K562 (cell line): Measurements from ENCODE around the gene PXN. TPM values are rescaled to one million over a fixed set of nuclear protein-coding genes. Genes with fewer than 3 reads are reported as not detected.

Experiments used
- BDP1 ChIP-seq: IDR thresholded peaks from 3 replicates; pipeline ENCODE4 v1.6.1; 2011; ENCODE audit not compliant: insufficient read length, insufficient read depth
- BRCA1 ChIP-seq, 2 experiments: fragments of 450-650 bp in 1 of 2; sonication (generic) in 1 of 2; formaldehyde crosslinking in 1 of 2; IDR thresholded peaks; 2 replicates each; pipeline versions ENCODE4 v1.5.0 to v1.6.1; 2017 to 2020; ENCODE audit warnings: mild to moderate bottlenecking in 1 of 2, missing genetic modification reagents in 1 of 2
- CCAR2 ChIP-seq: fragments of 200-400 bp; formaldehyde crosslinking; IDR thresholded peaks from 2 replicates; pipeline ENCODE4 v1.6.1; 2017; ENCODE audit warnings: mild to moderate bottlenecking, low read depth, low read length
- CEBPG ChIP-seq, 3 experiments: fragments of 200-800 bp in 1 of 3; sonication (Bioruptor generic) in 1 of 3; sonication (generic) in 1 of 3; formaldehyde crosslinking in 1 of 3; IDR thresholded peaks in 2 of 3; conservative IDR thresholded peaks in 1 of 3; 2 replicates each; pipeline versions ENCODE4 v1.6.1 to v1.8.0; 2016 to 2022; ENCODE audit warnings: missing compliant biosample characterization in 2 of 3, missing genetic modification characterization in 2 of 3, mild to moderate bottlenecking in 1 of 3, missing genetic modification reagents in 1 of 3
- CHD2 ChIP-seq: IDR thresholded peaks from 2 replicates; pipeline ENCODE4 v1.6.1; 2011; ENCODE audit warnings: low read depth, low read length
- HEY1 ChIP-seq: fragments of 250-450 bp; sonication (Bioruptor Pico); IDR thresholded peaks from 2 replicates; pipeline ENCODE4 v1.5.0; 2020; ENCODE audit warnings: mild to moderate bottlenecking, moderate library complexity, borderline replicate concordance
- HLTF ChIP-seq: fragments of 450-650 bp; IDR thresholded peaks from 2 replicates; pipeline ENCODE4 v1.6.1; 2016
- MAFK ChIP-seq: IDR thresholded peaks from 2 replicates; pipeline ENCODE4 v1.6.1; 2011; ENCODE audit warnings: low read length, improper control_type of control experiment
- MAX ChIP-seq: sonication (generic); formaldehyde crosslinking; IDR thresholded peaks from 2 replicates; pipeline ENCODE4 v1.9.0; 2022; ENCODE audit warnings: mild to moderate bottlenecking, missing genetic modification reagents
- MBD2 ChIP-seq: sonication (generic); IDR thresholded peaks from 2 replicates; pipeline ENCODE4 v1.6.1; 2016; ENCODE audit warnings: low read depth, borderline replicate concordance
- MED1 ChIP-seq: sonication (generic); formaldehyde crosslinking; IDR thresholded peaks from 2 replicates; pipeline ENCODE4 v1.8.1; 2023; ENCODE audit warnings: missing genetic modification reagents, borderline replicate concordance
- MEF2A ChIP-seq: IDR thresholded peaks from 2 replicates; pipeline ENCODE4 v1.6.1; 2011; ENCODE audit warnings: low read depth, mild to moderate bottlenecking, low read length, moderate library complexity; ENCODE audit not compliant: control insufficient read depth
- MTA2 ChIP-seq: fragments of 450-650 bp; IDR thresholded peaks from 2 replicates; pipeline ENCODE4 v1.6.1; 2016; ENCODE audit warnings: low read depth
- NCOA1 ChIP-seq: fragments of 450-650 bp; IDR thresholded peaks from 2 replicates; pipeline ENCODE4 v1.6.1; 2016; ENCODE audit warnings: low read depth
- NR2F6 ChIP-seq: fragments of 450-650 bp; formaldehyde crosslinking; IDR thresholded peaks from 2 replicates; pipeline ENCODE4 v1.4.0; 2020; ENCODE audit warnings: mild to moderate bottlenecking
- POLR3A ChIP-seq: IDR thresholded peaks from 2 replicates; pipeline ENCODE4 v1.6.1; 2011; ENCODE audit warnings: borderline replicate concordance, mild to moderate bottlenecking, moderate library complexity; ENCODE audit not compliant: insufficient read length, insufficient read depth; ENCODE audit errors: extremely low read depth
- SMARCA4 ChIP-seq: fragments of 450-650 bp; IDR thresholded peaks from 2 replicates; pipeline ENCODE4 v1.6.1; 2016
- ZBTB43 ChIP-seq: sonication (generic); formaldehyde crosslinking; IDR thresholded peaks from 2 replicates; pipeline ENCODE4 v1.8.0; 2023; ENCODE audit warnings: mild to moderate bottlenecking, missing genetic modification reagents
- ZNF121 ChIP-seq: sonication (generic); formaldehyde crosslinking; conservative IDR thresholded peaks from 2 replicates; pipeline ENCODE4 v1.8.0; 2022; ENCODE audit warnings: missing genetic modification reagents
- ZNF146 ChIP-seq: IDR thresholded peaks from one replicate; pipeline ENCODE4 v1.6.1; 2018; ENCODE audit warnings: missing compliant biosample characterization; ENCODE audit not compliant: unreplicated experiment
- ZNF253 ChIP-seq: fragments of 250-450 bp; sonication (Bioruptor Pico); conservative IDR thresholded peaks from 2 replicates; pipeline ENCODE4 v1.6.1; 2021; ENCODE audit warnings: mild to moderate bottlenecking
- ZNF561 ChIP-seq: fragments of 450-650 bp; formaldehyde crosslinking; conservative IDR thresholded peaks from 2 replicates; pipeline ENCODE4 v1.4.0; 2020; ENCODE audit warnings: mild to moderate bottlenecking, moderate library complexity
- ZNF609 ChIP-seq: sonication (generic); formaldehyde crosslinking; IDR thresholded peaks from 2 replicates; pipeline ENCODE4 v1.8.1; 2023; ENCODE audit warnings: missing genetic modification reagents, mild to moderate bottlenecking, borderline replicate concordance
- ZZZ3 ChIP-seq: fragments of 450-650 bp; IDR thresholded peaks from 2 replicates; pipeline ENCODE4 v1.6.1; 2016; ENCODE audit warnings: antibody characterized with exemption, mild to moderate bottlenecking, moderate library complexity
- polyA plus RNA-seq, 8 experiments: library from polyadenylated mRNA; depleted of rRNA in 4 of 8; stranded (reverse) in 5 of 8; unstranded in 3 of 8; fragments of >200 nt; fragmentation: Nextera tagmentation in 2 of 8; fragmentation: Illumina TruSeq in 1 of 8; extraction: Ambion mirVana in 2 of 8; extraction: Trizol in 1 of 8; gene quantifications; 2 replicates each; pipeline versions ENCODE4 v1.2.1 to v1.2.3, GENCODE V29; 2011 to 2014; ENCODE audit warnings: inconsistent platforms in 1 of 8, missing spikeins in 1 of 8
- total RNA-seq, 7 experiments: library from RNA; depleted of rRNA in 6 of 7; stranded (reverse); fragments of >200 nt in 6 of 7; fragmentation: Illumina TruSeq in 2 of 7; extraction: Trizol in 2 of 7; gene quantifications; 2 replicates each; pipeline versions ENCODE4 v1.2.1 to v1.2.3, GENCODE V29; 2011 to 2021; ENCODE audit warnings: low replicate concordance in 1 of 7

PXN gene
- total and polyA plus RNA-seq, 9 of the 15 experiments (the other 6 are each of a cell fraction or from before 2014, with no cell fraction given), result 4.0 to 74.1 (median 18.6) TPM

GRCh38 chr12:120230326-120230973, 35.1 kb downstream of the PXN start (continued):
- TF ChIP-seq MAFK, result peak; percentile 16; the same call in 1 of the 2 replicates
- no peak for TF ChIP-seq CHD2
- TF ChIP-seq SMARCA4, result peak; percentile 72
- no peak for TF ChIP-seq MTA2
- no peak for TF ChIP-seq POLR3A
- TF ChIP-seq HLTF, result no peak
- TF ChIP-seq MBD2, result peak; percentile 61; the same call in 1 of the 2 replicates
- no peak for TF ChIP-seq ZNF561 (CRISPR knock-in tag)
- no peak for TF ChIP-seq MED1 (CRISPR knock-in tag)
- no peak for TF ChIP-seq ZNF121 (CRISPR knock-in tag)
- no peak for TF ChIP-seq ZZZ3
- TF ChIP-seq MEF2A, result 0 out of 2 replicates have a peak, but pooled peaks have one; percentile 51
- TF ChIP-seq ZNF146 (CRISPR knock-in tag), result no peak
- TF ChIP-seq NCOA1, result no peak
- TF ChIP-seq CEBPG (CRISPR knock-in tag; IDR thresholded peaks at IDR 0.05), result no peak
- TF ChIP-seq CEBPG (tag; conservative IDR thresholded peaks at IDR 0.05 in 1 of 2, IDR thresholded peaks at IDR 0.05 in 1 of 2), result no peak
- no peak for TF ChIP-seq ZBTB43 (CRISPR knock-in tag)
- no peak for TF ChIP-seq HEY1
- 0 out of 2 replicates have a peak, but pooled peaks have one; percentile 13 for TF ChIP-seq MAX (CRISPR knock-in tag)
- no peak for TF ChIP-seq CCAR2
- no peak for TF ChIP-seq ZNF609 (CRISPR knock-in tag)
- TF ChIP-seq NR2F6 (CRISPR knock-in tag), result no peak
- no peak for TF ChIP-seq BRCA1 (IDR thresholded peaks at IDR 0.05)
- TF ChIP-seq BRCA1 (CRISPR knock-in tag; IDR thresholded peaks at IDR 0.05), result no peak
- TF ChIP-seq BDP1, result no peak
- no peak for TF ChIP-seq ZNF253 (CRISPR knock-in tag)
